Tibial artery (tissue), 4 donors: Measurements from ENCODE around the gene LY6G6C.
A peak's percentile ranks its signal among the peaks of the same experiment; 100 is the strongest.

Source experiments
- DNase-seq, 2 donors: peaks; one replicate each; pipeline ENCODE4 v3.0.0-alpha.2; 2019
- H3K27ac ChIP-seq, 2 donors: fragments of 200-600 bp; sonication (generic) in 1 of 2; 1 replicate in 1 of 2; 2 replicates in 1 of 2; pipeline ENCODE4 v1.5.1; 2018 to 2019; ENCODE audit warnings: mild to moderate bottlenecking in 1 of 2
- H3K27me3 ChIP-seq, 2 donors: fragments of 200-600 bp; sonication (generic) in 1 of 2; one replicate each; pipeline versions ENCODE4 v1.5.1 to v1.6.0; 2016 to 2019
- H3K36me3 ChIP-seq, 3 donors: fragments of 200-600 bp; sonication (generic) in 2 of 3; one replicate each; pipeline ENCODE4 v1.5.1; 2016 to 2019; ENCODE audit warnings: mild to moderate bottlenecking in 2 of 3
- H3K4me1 ChIP-seq, 4 donors: fragments of 200-600 bp; sonication (generic) in 2 of 4; 1 replicate in 3 of 4; 2 replicates in 1 of 4; pipeline ENCODE4 v1.5.1; 2016 to 2019
- H3K4me3 ChIP-seq, 2 donors: fragments of 200-600 bp; sonication (generic) in 1 of 2; 1 replicate in 1 of 2; 2 replicates in 1 of 2; pipeline ENCODE4 v1.5.1; 2018 to 2019; ENCODE audit warnings: mild to moderate bottlenecking in 2 of 2
- H3K9me3 ChIP-seq, 3 donors: fragments of 200-600 bp; sonication (generic) in 1 of 3; one replicate each; pipeline ENCODE4 v1.5.1; 2016 to 2019
- CTCF ChIP-seq, 2 experiments: fragments of 200-600 bp in 1 of 2; fragments of 450-650 bp in 1 of 2; IDR thresholded peaks; one replicate each; pipeline ENCODE4 v1.5.1; 2017 to 2019; ENCODE audit warnings: antibody characterized with exemption in 2 of 2, mild to moderate bottlenecking in 1 of 2, moderate library complexity in 1 of 2
- intact Hi-C: fragments of 100-400 bp; cut with DNase I; formaldehyde crosslinking; loops from one replicate; pipeline ENCODE4 v1.15.0; 2023; ENCODE audit warnings: low total_unique reads

The LY6G6C gene

GRCh38 chr6:31737315-31737990 lies 15.9 kb upstream of the LY6G6C start:
- intact Hi-C loops = loop anchor here (5.0 kb wide), 1 partner anchor 35 kb away; the partner anchor contains the start of gene ABHD16A
- H3K27ac ChIP-seq = peak overlapping the region; percentile 86 to 96
- no peak for DNase-seq
- no peaks in the 10 kb centered on the region for H3K9me3 ChIP-seq
- peaks cover 0 to 48% (median 28%) of the 10 kb centered on the region in 4 donors for H3K4me1 ChIP-seq
- H3K27me3 ChIP-seq = no peaks in the 10 kb centered on the region
- TF ChIP-seq CTCF (IDR thresholded peaks at IDR 0.05) = no peak
- no peak overlapping the region for H3K4me3 ChIP-seq
- H3K36me3 ChIP-seq = peaks cover 18 to 19% (median 18%) of the 10 kb centered on the region in 3 donors

GRCh38 chr6:31736768-31737314 lies 15.3 kb upstream of the LY6G6C start:
- Histone ChIP-seq H3K36me3 (peaks cover 24 to 25% (median 25%) of the 10 kb centered on the region in 3 donors), H3K4me3 (peak overlapping the region; percentile 64 to 87), H3K9me3 (no peaks in the 10 kb centered on the region), H3K27me3 (no peaks in the 10 kb centered on the region), H3K4me1 (peaks cover 0 to 48% (median 28%) of the 10 kb centered on the region in 4 donors), H3K27ac (peak overlapping the region; percentile 86 to 96)
- TF ChIP-seq CTCF (IDR thresholded peaks at IDR 0.05) = no peak
- DNase-seq = no peak
- intact Hi-C loops = loop anchor here (5.0 kb wide), 1 partner anchor 35 kb away; the partner anchor contains the start of gene ABHD16A

GRCh38 chr6:31736021-31736767 lies 14.6 kb upstream of the LY6G6C start, which contains the start of gene CLIC1:
Gene CLIC1, minus strand, starts transcription at chr6:31736530. Its CDS starts 230 bp downstream, at chr6:31736300.
- DNase-seq = peak; percentile 92 to 95
- H3K9me3 ChIP-seq = no peaks in the 10 kb centered on the region
- H3K27ac ChIP-seq = peak within 1 kb of the TSS; percentile 86 to 96
- intact Hi-C loops = loop anchor here (5.0 kb wide), 1 partner anchor 34 kb away; the partner anchor contains the start of gene ABHD16A
- no peaks in the 10 kb centered on the region for H3K27me3 ChIP-seq
- peaks cover 0 to 48% (median 28%) of the 10 kb centered on the region in 4 donors for H3K4me1 ChIP-seq
- H3K4me3 ChIP-seq = peak within 1 kb of the TSS; percentile 64 to 87
- peaks cover 31 to 32% (median 31%) of the 10 kb centered on the region in 3 donors for H3K36me3 ChIP-seq
- no peak for TF ChIP-seq CTCF (IDR thresholded peaks at IDR 0.05)

- H3K4me3 ChIP-seq = peak overlapping the region; percentile 64 to 87
- intact Hi-C loops = loop anchor here (5.0 kb wide), 1 partner anchor 33 kb away; the partner anchor contains the start of gene ABHD16A
- no peaks in the 10 kb centered on the region for H3K9me3 ChIP-seq
- no peak for TF ChIP-seq CTCF (IDR thresholded peaks at IDR 0.05)
- H3K4me1 ChIP-seq = peaks cover 0 to 49% (median 28%) of the 10 kb centered on the region in 4 donors
- H3K36me3 ChIP-seq = peaks cover 37 to 38% (median 38%) of the 10 kb centered on the region in 3 donors
- no peaks in the 10 kb centered on the region for H3K27me3 ChIP-seq
- peak overlapping the region; percentile 86 to 96 for H3K27ac ChIP-seq
- peak; percentile 53 to 78 for DNase-seq
These were observed 13.4 kb upstream of the LY6G6C start for GRCh38 chr6:31734821-31735406.

- peaks cover 37 to 38% (median 38%) of the 10 kb centered on the region in 3 donors for H3K36me3 ChIP-seq
- no peak for DNase-seq
- peaks cover 0 to 46% (median 27%) of the 10 kb centered on the region in 4 donors for H3K4me1 ChIP-seq
- no peak for TF ChIP-seq CTCF (IDR thresholded peaks at IDR 0.05)
- peak overlapping the region; percentile 86 to 96 for H3K27ac ChIP-seq
- H3K9me3 ChIP-seq = no peaks in the 10 kb centered on the region
- peak overlapping the region; percentile 64 to 87 for H3K4me3 ChIP-seq
- intact Hi-C loops = no loop called here
- H3K27me3 ChIP-seq = no peaks in the 10 kb centered on the region
These were observed 12.8 kb upstream of the LY6G6C start for GRCh38 chr6:31734247-31734820.
